Measurements from ENCODE around the gene GRIK3.

GRCh38 chr1:36986241-36986985 lies 47.9 kb downstream of the GRIK3 start:
- TF ChIP-seq, protein P1, sequence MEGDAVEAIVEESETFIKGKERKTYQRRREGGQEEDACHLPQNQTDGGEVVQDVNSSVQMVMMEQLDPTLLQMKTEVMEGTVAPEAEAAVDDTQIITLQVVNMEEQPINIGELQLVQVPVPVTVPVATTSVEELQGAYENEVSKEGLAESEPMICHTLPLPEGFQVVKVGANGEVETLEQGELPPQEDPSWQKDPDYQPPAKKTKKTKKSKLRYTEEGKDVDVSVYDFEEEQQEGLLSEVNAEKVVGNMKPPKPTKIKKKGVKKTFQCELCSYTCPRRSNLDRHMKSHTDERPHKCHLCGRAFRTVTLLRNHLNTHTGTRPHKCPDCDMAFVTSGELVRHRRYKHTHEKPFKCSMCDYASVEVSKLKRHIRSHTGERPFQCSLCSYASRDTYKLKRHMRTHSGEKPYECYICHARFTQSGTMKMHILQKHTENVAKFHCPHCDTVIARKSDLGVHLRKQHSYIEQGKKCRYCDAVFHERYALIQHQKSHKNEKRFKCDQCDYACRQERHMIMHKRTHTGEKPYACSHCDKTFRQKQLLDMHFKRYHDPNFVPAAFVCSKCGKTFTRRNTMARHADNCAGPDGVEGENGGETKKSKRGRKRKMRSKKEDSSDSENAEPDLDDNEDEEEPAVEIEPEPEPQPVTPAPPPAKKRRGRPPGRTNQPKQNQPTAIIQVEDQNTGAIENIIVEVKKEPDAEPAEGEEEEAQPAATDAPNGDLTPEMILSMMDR (conservative IDR thresholded peaks at IDR 0.05; ENCODE audit: low read length): no peak
- no peak for TF ChIP-seq EZH2phosphoT487 (IDR thresholded peaks at IDR 0.05; ENCODE audit: borderline replicate concordance)

Data from Loucy (cell line).